LNCaP clone FGC (cell line): Measurements from ENCODE around the gene SYNC.
"Not testable (repeated sequence)": the region's sequence is repeated elsewhere in the genome, so short reads cannot be mapped to it uniquely, and the experiment has no call there.

ENCODE experiments used
- DNase-seq: peaks from one replicate; pipeline ENCODE4 v3.0.0-alpha.2; 2011; ENCODE audit warnings: low read depth
- H3K4me3 ChIP-seq: 2 replicates; pipeline ENCODE4 v1.5.1; 2011; ENCODE audit warnings: mild to moderate bottlenecking, low read depth, low read length, control low read depth
- CTCF ChIP-seq: IDR thresholded peaks from 2 replicates; pipeline ENCODE4 v1.5.1; 2012; ENCODE audit warnings: mild to moderate bottlenecking; ENCODE audit not compliant: control insufficient read depth, insufficient read depth; ENCODE audit errors: extremely low read depth

Gene SYNC

DNA sequence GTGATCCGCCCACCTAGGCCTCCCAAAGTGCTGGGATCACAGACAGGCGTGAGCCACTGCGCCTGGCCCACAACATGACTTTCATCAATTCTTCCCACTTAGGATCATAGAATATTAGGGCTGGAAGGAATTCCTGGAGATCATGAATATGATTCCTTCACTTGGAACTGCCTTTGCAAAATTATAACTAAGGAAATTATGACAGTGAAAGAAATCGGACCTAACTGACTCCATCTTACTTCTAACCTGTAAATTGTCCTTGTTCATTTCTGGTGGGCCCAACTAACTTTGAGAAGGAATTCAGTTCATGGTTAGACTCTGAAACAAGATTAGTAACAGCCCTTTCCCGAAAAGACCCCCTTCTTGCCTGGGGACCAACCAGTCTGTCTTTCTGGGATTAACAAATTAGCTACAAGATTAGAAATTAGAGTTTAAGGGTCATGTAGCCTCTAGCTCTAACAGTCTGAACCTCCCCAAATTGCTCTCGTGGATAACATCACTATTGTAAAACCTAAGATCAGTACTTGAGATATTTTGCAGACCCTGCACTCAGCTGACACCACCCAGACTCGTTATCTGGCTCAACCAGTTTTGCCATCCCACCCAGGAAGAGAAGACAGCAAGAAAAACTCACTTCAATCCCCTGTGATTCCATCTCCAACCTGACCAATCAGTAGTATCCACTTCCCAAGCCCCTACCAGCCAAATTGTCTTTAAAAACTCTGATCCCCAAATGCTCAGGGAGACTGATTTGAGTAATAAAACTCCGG is 66.9 kb downstream of the SYNC start:
- TF ChIP-seq CTCF: no peak
- H3K4me3 ChIP-seq: no peak overlapping the region
- no peak for DNase-seq

DNA sequence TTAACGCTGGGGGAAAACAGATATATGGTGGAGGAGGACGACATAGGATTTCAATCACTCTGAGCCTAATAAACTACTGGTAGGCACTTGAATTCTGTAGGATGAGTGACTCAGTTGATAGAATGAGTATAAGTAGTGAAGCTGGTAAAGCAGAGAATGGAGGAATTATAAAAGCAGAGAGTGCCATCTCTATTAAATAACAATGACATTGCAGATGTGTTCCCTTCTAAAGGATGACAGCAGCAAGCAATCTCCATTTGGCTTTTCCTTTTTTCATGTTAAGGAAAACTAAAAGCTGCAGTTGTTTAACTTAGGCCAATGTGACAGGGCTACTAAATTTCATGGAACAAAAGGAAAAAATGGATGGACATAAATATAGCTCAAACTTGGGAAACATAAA is 69.7 kb downstream of the SYNC start:
- no peak overlapping the region for H3K4me3 ChIP-seq
- no peak for DNase-seq
- TF ChIP-seq CTCF: no peak

DNA sequence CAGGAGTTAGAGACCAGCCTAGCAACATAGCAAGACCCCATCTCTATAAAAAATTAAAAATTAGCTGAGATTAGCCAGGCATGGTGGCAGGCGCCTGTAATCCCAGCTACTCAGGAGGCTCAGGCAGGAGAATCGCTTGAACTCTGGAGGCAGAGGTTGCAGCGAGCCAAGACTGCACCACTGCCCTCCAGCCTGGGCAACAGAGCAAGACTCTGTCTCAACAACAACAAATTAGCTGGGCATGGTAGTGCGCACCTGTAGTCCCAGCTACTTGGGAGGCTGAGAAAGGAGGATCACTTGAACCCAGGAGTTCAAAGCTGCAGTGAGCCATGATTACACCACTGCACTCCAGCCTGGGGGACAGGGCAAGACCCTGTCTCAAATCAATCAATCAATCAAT is 72.4 kb downstream of the SYNC start:
- not testable (repeated sequence) for H3K4me3 ChIP-seq, DNase-seq
